PC-3 (cell line): ENCODE results near the gene SIDT1.

Experiments used
- EZH2phosphoT487 ChIP-seq: fragments of 300-600 bp; sonication (generic); IDR thresholded peaks from 2 replicates; pipeline ENCODE4 v1.6.1; 2018; ENCODE audit warnings: mild to moderate bottlenecking, antibody characterized with exemption, low read length, borderline replicate concordance
- TF ChIP-seq, protein P1 (sequence below): fragments of 300-600 bp; sonication (generic); conservative IDR thresholded peaks from 2 replicates; pipeline ENCODE4 v1.5.1; 2017; ENCODE audit warnings: antibody characterized with exemption, low read depth, mild to moderate bottlenecking, low read length

DNA sequence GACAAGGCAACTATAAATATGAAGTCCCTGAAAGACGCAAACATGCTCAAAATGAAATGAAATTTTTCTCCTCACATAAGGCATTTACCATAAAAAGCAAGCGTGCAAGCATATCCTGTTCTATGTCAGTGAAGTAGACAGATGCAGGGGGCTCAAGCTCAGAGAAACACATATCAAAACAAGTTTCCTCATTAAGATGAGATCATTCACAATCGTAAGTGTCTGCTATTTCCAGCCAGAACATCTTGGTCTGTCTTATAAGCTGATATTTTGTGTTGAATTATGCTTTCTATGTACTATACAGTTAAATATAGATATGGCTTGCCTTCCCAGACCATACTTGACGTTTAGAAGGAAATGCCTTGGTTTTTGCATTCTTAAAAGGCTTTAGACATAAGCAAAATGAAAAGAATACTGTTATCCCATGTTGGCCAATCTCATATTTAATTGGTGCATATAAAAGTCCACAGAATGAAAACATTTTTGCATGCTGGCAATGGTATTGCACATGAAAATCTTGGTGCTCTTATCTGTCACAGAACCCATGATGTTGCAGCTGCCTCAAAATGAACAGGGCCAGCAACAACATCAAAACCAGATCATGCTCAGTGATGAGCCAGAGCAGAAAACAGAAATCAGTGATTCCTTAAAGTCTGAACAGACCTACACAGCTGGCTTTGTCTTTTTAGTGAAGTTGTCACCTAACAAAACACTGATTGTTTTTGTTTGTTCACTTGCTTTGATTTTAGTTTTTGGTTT, 65.4 kb downstream of the SIDT1 start:
- TF ChIP-seq EZH2phosphoT487, result no peak
- TF ChIP-seq, protein P1, sequence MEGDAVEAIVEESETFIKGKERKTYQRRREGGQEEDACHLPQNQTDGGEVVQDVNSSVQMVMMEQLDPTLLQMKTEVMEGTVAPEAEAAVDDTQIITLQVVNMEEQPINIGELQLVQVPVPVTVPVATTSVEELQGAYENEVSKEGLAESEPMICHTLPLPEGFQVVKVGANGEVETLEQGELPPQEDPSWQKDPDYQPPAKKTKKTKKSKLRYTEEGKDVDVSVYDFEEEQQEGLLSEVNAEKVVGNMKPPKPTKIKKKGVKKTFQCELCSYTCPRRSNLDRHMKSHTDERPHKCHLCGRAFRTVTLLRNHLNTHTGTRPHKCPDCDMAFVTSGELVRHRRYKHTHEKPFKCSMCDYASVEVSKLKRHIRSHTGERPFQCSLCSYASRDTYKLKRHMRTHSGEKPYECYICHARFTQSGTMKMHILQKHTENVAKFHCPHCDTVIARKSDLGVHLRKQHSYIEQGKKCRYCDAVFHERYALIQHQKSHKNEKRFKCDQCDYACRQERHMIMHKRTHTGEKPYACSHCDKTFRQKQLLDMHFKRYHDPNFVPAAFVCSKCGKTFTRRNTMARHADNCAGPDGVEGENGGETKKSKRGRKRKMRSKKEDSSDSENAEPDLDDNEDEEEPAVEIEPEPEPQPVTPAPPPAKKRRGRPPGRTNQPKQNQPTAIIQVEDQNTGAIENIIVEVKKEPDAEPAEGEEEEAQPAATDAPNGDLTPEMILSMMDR, result no peak
